WTC11 (cell line): ENCODE results near the gene GALNT7. TPM values are rescaled to one million over a fixed set of nuclear protein-coding genes. Genes with fewer than 3 reads are reported as not detected.

Experiments
- ATAC-seq: fragments of 200-7000 bp; cut with Tn5 transposase; 2 replicates; pipeline ENCODE4 v1.10.0; 2021; ENCODE audit warnings: mild to moderate bottlenecking, moderate library complexity
- CTCF ChIA-PET: fragments of 300-600 bp; sonication (Branson Sonifier 250); formaldehyde crosslinking; loops from one replicate; lab custom pipeline; 2021; ENCODE audit warnings: antibody characterized with exemption; lab: Charles Lee
- POLR2A ChIA-PET: fragments of 350-600 bp; sonication (Branson Sonifier 250); formaldehyde crosslinking; loops from one replicate; lab custom pipeline; 2021; ENCODE audit warnings: antibody characterized with exemption; lab: Charles Lee
- DNase-seq: peaks from one replicate; pipeline ENCODE4 v3.0.0; 2021; ENCODE audit warnings: low spot score
- H3K27ac Mint-ChIP-seq: 2 replicates; pipeline ENCODE4 v1.8.0; 2021; ENCODE audit warnings: mixed read lengths
- H3K27me3 Mint-ChIP-seq: 2 replicates; pipeline ENCODE4 v1.8.0; 2021; ENCODE audit warnings: low read depth, mild to moderate bottlenecking, moderate library complexity, mixed read lengths
- H3K36me3 Mint-ChIP-seq: 2 replicates; pipeline ENCODE4 v1.8.0; 2021; ENCODE audit warnings: mixed read lengths
- H3K4me1 Mint-ChIP-seq: 2 replicates; pipeline ENCODE4 v1.8.0; 2022; ENCODE audit warnings: mixed read lengths
- H3K4me3 Mint-ChIP-seq: 2 replicates; pipeline ENCODE4 v1.8.0; 2021; ENCODE audit warnings: mild to moderate bottlenecking, moderate library complexity, mixed read lengths
- H3K9me3 Mint-ChIP-seq: 2 replicates; pipeline ENCODE4 v1.8.0; 2021; ENCODE audit warnings: mixed read lengths
- ATF3 ChIP-seq: sonication (generic); formaldehyde crosslinking; conservative IDR thresholded peaks from 2 replicates; pipeline ENCODE4 v1.8.1; 2022; ENCODE audit warnings: mild to moderate bottlenecking, missing genetic modification reagents
- ATF6 ChIP-seq: sonication (generic); formaldehyde crosslinking; IDR thresholded peaks from 2 replicates; pipeline ENCODE4 v1.8.1; 2023; ENCODE audit warnings: mild to moderate bottlenecking, missing genetic modification reagents
- E2F1 ChIP-seq: sonication (generic); formaldehyde crosslinking; IDR thresholded peaks from 2 replicates; pipeline ENCODE4 v1.8.0; 2022; ENCODE audit warnings: mild to moderate bottlenecking, missing genetic modification reagents
- FOXK1 ChIP-seq: sonication (generic); formaldehyde crosslinking; IDR thresholded peaks from 2 replicates; pipeline ENCODE4 v1.8.0; 2022; ENCODE audit warnings: mild to moderate bottlenecking, moderate library complexity, missing genetic modification reagents
- GTF2I ChIP-seq: fragments of 250-450 bp; sonication (Bioruptor Pico); conservative IDR thresholded peaks from 2 replicates; pipeline ENCODE4 v1.4.0; 2021; ENCODE audit warnings: mild to moderate bottlenecking
- IRF1 ChIP-seq: sonication (generic); formaldehyde crosslinking; IDR thresholded peaks from 2 replicates; pipeline ENCODE4 v1.8.0; 2023; ENCODE audit warnings: missing genetic modification reagents
- MAX ChIP-seq: sonication (generic); formaldehyde crosslinking; IDR thresholded peaks from 2 replicates; pipeline ENCODE4 v1.8.0; 2022; ENCODE audit warnings: mild to moderate bottlenecking, missing genetic modification reagents
- MYBL2 ChIP-seq: sonication (generic); formaldehyde crosslinking; IDR thresholded peaks from 2 replicates; pipeline ENCODE4 v1.8.1; 2023; ENCODE audit warnings: mild to moderate bottlenecking, moderate library complexity, missing genetic modification reagents
- RELA ChIP-seq: sonication (generic); formaldehyde crosslinking; IDR thresholded peaks from 2 replicates; pipeline ENCODE4 v1.8.1; 2022; ENCODE audit warnings: missing genetic modification reagents, mild to moderate bottlenecking, borderline replicate concordance
- RORB ChIP-seq: fragments of 250-450 bp; sonication (Bioruptor Pico); IDR thresholded peaks from 2 replicates; pipeline ENCODE4 v1.9.0; 2021; ENCODE audit warnings: mild to moderate bottlenecking
- TEAD1 ChIP-seq: sonication (generic); formaldehyde crosslinking; IDR thresholded peaks from 2 replicates; pipeline ENCODE4 v1.8.0; 2022; ENCODE audit warnings: mild to moderate bottlenecking, missing genetic modification reagents
- ZNF281 ChIP-seq: sonication (generic); formaldehyde crosslinking; IDR thresholded peaks from 2 replicates; pipeline ENCODE4 v1.8.0; 2023; ENCODE audit warnings: mild to moderate bottlenecking, missing genetic modification reagents
- ZNF396 ChIP-seq: fragments of 250-450 bp; sonication (Bioruptor Pico); IDR thresholded peaks from 2 replicates; pipeline ENCODE4 v1.8.0; 2021; ENCODE audit warnings: mild to moderate bottlenecking, moderate library complexity, borderline replicate concordance
- ZNF425 ChIP-seq: fragments of 250-450 bp; sonication (Bioruptor Pico); conservative IDR thresholded peaks from 2 replicates; pipeline ENCODE4 v1.9.0; 2021; ENCODE audit warnings: mild to moderate bottlenecking
- ZNF512 ChIP-seq: sonication (generic); formaldehyde crosslinking; IDR thresholded peaks from 2 replicates; pipeline ENCODE4 v1.8.1; 2022; ENCODE audit warnings: missing genetic modification reagents, borderline replicate concordance
- ZNF671 ChIP-seq: fragments of 250-450 bp; sonication (Bioruptor Pico); IDR thresholded peaks from 2 replicates; pipeline ENCODE4 v1.8.0; 2021; ENCODE audit warnings: mild to moderate bottlenecking
- total RNA-seq: library from RNA; stranded (reverse); gene quantifications from 3 replicates; pipeline ENCODE4 v1.2.3, GENCODE V29; 2021

The GALNT7 gene
- total RNA-seq, 1 experiment from 2014 or later, result 86.9 TPM

- no peak overlapping the region for H3K27ac Mint-ChIP-seq
- DNase-seq, result no peak
Measured at GRCh38 chr4:173367946-173368345, 199.3 kb downstream of the GALNT7 start.

More at GRCh38 chr4:173367946-173368345, 199.3 kb downstream of the GALNT7 start:
- ATAC-seq, result no peak
- Mint-ChIP-seq H3K36me3 (no peaks in the 10 kb centered on the region), H3K27me3 (peaks cover 7% of the 10 kb centered on the region), H3K4me1 (peaks cover 20% of the 10 kb centered on the region), H3K9me3 (no peaks in the 10 kb centered on the region)
- CTCF ChIA-PET, result interaction anchor here (0.8 kb wide), 1 partner anchor 66 kb away, joined by 4 read pairs; no protein-coding TSS in a partner anchor
- TF ChIP-seq RELA (CRISPR knock-in tag) (no peak), ZNF512 (CRISPR knock-in tag) (no peak), E2F1 (no peak), IRF1 (no peak), ZNF396 (CRISPR knock-in tag) (no peak), RORB (CRISPR knock-in tag) (no peak), ZNF281 (CRISPR knock-in tag) (no peak), ZNF425 (no peak), TEAD1 (CRISPR knock-in tag) (no peak), GTF2I (CRISPR knock-in tag) (no peak), MYBL2 (CRISPR knock-in tag) (no peak), FOXK1 (CRISPR knock-in tag) (no peak), MAX (CRISPR knock-in tag) (no peak), ATF3 (no peak), ZNF671 (no peak), ATF6 (CRISPR knock-in tag) (no peak)
- TF ChIP-seq, all 79 proteins: peak for 0
- POLR2A ChIA-PET, result interaction anchor here (0.9 to 1.8 kb wide), 2 partner anchors 11 to 33 kb away, joined by 3 to 5 read pairs; partner anchors contain the start of gene HMGB2
- H3K4me3 Mint-ChIP-seq, result no peak overlapping the region
